ENCODE results near the gene KAT7.

KAT7 gene

DNA sequence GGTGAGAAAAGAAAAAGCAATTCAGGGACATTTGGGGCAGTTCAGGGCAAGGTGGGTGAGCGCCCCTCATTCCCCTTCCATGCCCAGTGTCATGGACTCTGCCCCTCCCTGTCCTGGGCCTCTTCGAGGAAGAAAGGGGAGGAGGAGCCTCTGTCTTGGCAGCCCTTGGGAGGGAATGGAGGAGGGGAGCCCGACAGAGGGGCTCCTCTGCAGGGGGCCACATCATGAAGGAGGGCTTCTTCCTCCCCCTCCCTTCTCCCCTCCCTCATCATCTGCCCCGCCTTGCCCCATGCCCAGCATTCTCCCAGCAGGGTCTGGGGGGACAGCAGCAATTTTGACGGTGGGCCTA lies 92.5 kb downstream of the KAT7 start:
- no peak overlapping the region for H3K27ac ChIP-seq
- no peak for DNase-seq (ENCODE audit: low spot score)
- TF ChIP-seq, protein P1, sequence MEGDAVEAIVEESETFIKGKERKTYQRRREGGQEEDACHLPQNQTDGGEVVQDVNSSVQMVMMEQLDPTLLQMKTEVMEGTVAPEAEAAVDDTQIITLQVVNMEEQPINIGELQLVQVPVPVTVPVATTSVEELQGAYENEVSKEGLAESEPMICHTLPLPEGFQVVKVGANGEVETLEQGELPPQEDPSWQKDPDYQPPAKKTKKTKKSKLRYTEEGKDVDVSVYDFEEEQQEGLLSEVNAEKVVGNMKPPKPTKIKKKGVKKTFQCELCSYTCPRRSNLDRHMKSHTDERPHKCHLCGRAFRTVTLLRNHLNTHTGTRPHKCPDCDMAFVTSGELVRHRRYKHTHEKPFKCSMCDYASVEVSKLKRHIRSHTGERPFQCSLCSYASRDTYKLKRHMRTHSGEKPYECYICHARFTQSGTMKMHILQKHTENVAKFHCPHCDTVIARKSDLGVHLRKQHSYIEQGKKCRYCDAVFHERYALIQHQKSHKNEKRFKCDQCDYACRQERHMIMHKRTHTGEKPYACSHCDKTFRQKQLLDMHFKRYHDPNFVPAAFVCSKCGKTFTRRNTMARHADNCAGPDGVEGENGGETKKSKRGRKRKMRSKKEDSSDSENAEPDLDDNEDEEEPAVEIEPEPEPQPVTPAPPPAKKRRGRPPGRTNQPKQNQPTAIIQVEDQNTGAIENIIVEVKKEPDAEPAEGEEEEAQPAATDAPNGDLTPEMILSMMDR (conservative IDR thresholded peaks at IDR 0.05; ENCODE audit: low read depth): no peak
- ChIA-PET POLR2A (ENCODE audit: low non-redundant PET) (no interaction called here), CTCF (interaction anchor here (0.5 to 2.7 kb wide), 17 partner anchors 9 to 115 kb away, joined by 3 to 62 read pairs (median 4); partner anchors contain the start of genes DLX3 and KAT7)

DNA sequence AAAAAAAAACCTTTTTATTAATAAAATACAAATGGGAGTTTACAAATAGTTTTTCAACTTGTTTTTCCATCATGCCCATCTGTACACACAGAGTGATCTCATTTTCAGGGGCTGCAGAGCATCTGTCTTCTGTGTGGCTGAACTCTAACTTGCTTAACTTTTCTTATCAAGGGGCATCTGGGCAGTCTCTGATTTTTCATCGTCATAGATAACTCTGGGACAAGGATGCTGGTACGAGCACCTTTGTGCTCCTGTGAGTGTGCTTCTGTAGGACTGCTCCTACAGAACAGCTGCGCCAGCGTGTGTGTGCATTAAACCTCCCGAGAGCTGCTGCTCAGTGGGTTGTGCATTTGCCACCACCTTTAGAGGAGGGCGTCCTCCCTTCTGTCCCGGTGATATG lies 94.0 kb downstream of the KAT7 start:
- ChIA-PET POLR2A (ENCODE audit: low non-redundant PET) (interaction anchor here (0.6 to 0.8 kb wide), 2 partner anchors 112 to 284 kb away, joined by 4 to 8 read pairs; partner anchors contain the start of gene DLX3), CTCF (interaction anchor here (1.1 kb wide), 1 partner anchor 115 kb away, joined by 3 read pairs; no protein-coding TSS in a partner anchor)
- no peak for DNase-seq (ENCODE audit: low spot score)
- H3K27ac ChIP-seq: no peak overlapping the region
- TF ChIP-seq, protein P1 (conservative IDR thresholded peaks at IDR 0.05; ENCODE audit: low read depth): no peak

Data from RWPE1 (cell line).